H1 (cell line): ENCODE measurements around the gene PLEKHG1. TPM values are rescaled to one million over a fixed set of nuclear protein-coding genes. Genes with fewer than 3 reads are reported as not detected.

Experiments used
- CTCF ChIA-PET: fragments of 300-600 bp; sonication (Branson Sonifier 250); formaldehyde crosslinking; loops from one replicate; lab custom pipeline; 2021; ENCODE audit not compliant: partially characterized antibody; lab: Charles Lee
- POLR2A ChIA-PET: fragments of 300-600 bp; sonication (Branson Sonifier 250); formaldehyde crosslinking; loops from one replicate; lab custom pipeline; 2021; ENCODE audit warnings: inconsistent platforms; ENCODE audit not compliant: partially characterized antibody; lab: Charles Lee
- DNase-seq, 2 experiments: peaks; one replicate each; pipeline versions ENCODE4 v3.0.0 to v3.0.0-alpha.2; 2010 to 2022; ENCODE audit warnings: low spot score in 2 of 2, low read depth in 1 of 2, mixed read lengths in 1 of 2
- FAIRE-seq: peaks from 2 replicates; lab custom pipeline; 2011; peaks lifted over from hg19 to GRCh38; lab: Jason Lieb, UNC
- H2AFZ ChIP-seq: 2 replicates; pipeline ENCODE4 v1.8.1; 2012; ENCODE audit warnings: low read length, inconsistent platforms
- H2AK5ac ChIP-seq: 2 replicates; pipeline ENCODE4 v1.6.1; 2013; ENCODE audit warnings: low read depth, low read length
- H2BK120ac ChIP-seq: replicated peaks from 2 replicates; pipeline ENCODE3; 2013; ENCODE audit warnings: low read depth, low read length, inconsistent platforms
- H2BK12ac ChIP-seq: 2 replicates; pipeline ENCODE4 v1.6.1; 2013; ENCODE audit warnings: low read depth, low read length
- H2BK15ac ChIP-seq: 2 replicates; pipeline ENCODE4 v1.6.1; 2013; ENCODE audit warnings: low read length
- H2BK20ac ChIP-seq: 2 replicates; pipeline ENCODE4 v1.6.1; 2013; ENCODE audit warnings: low read length
- H2BK5ac ChIP-seq: 2 replicates; pipeline ENCODE4 v1.6.1; 2013; ENCODE audit warnings: low read depth, low read length
- H3K14ac ChIP-seq: 2 replicates; pipeline ENCODE4 v1.6.1; 2013; ENCODE audit warnings: inconsistent platforms; ENCODE audit not compliant: insufficient read length
- H3K18ac ChIP-seq: 2 replicates; pipeline ENCODE4 v1.6.1; 2013; ENCODE audit warnings: low read length; ENCODE audit errors: extremely low read depth
- H3K23ac ChIP-seq: 2 replicates; pipeline ENCODE4 v1.6.1; 2013; ENCODE audit warnings: inconsistent platforms; ENCODE audit not compliant: insufficient read length
- H3K23me2 ChIP-seq: 2 replicates; pipeline ENCODE4 v1.6.1; 2013; ENCODE audit warnings: low read depth, low read length
- H3K27ac ChIP-seq: 2 replicates; pipeline ENCODE4 v1.6.1; 2011; ENCODE audit warnings: low read depth, low read length, inconsistent platforms
- H3K27me3 ChIP-seq, 4 experiments: replicated peaks in 1 of 4; 1 replicate in 1 of 4; 2 replicates in 3 of 4; pipeline versions ENCODE4 v1.6.1 to v1.8.1; 2011 to 2013; ENCODE audit warnings: low read length in 3 of 4, mild to moderate bottlenecking in 3 of 4, inconsistent platforms in 2 of 4, mixed read lengths in 2 of 4, moderate library complexity in 1 of 4; ENCODE audit not compliant: control insufficient read depth in 3 of 4, insufficient read depth in 3 of 4; ENCODE audit errors: extremely low read depth in 1 of 4
- H3K36me3 ChIP-seq, 4 experiments: 2 replicates each; pipeline versions ENCODE4 v1.6.1 to v1.8.1; 2011 to 2013; ENCODE audit warnings: mild to moderate bottlenecking in 4 of 4, low read length in 3 of 4, moderate library complexity in 2 of 4, control low read depth in 1 of 4, inconsistent platforms in 1 of 4; ENCODE audit not compliant: insufficient read depth in 4 of 4, control insufficient read depth in 2 of 4
- H3K4ac ChIP-seq: replicated peaks from 2 replicates; pipeline ENCODE3; 2013; ENCODE audit warnings: low read length, low read depth, mixed read lengths, inconsistent platforms; ENCODE audit not compliant: insufficient read length
- H3K4me1 ChIP-seq, 4 experiments: replicated peaks in 1 of 4; 1 replicate in 1 of 4; 2 replicates in 3 of 4; pipeline versions ENCODE4 v1.6.1 to v1.8.1; 2011 to 2013; ENCODE audit warnings: low read length in 3 of 4, inconsistent platforms in 2 of 4, mixed read lengths in 1 of 4; ENCODE audit not compliant: insufficient read depth in 4 of 4, control insufficient read depth in 3 of 4
- H3K4me2 ChIP-seq, 2 experiments: 2 replicates each; pipeline versions ENCODE4 v1.6.1 to v1.8.1; 2011 to 2013; ENCODE audit warnings: low read depth in 2 of 2, low read length in 2 of 2, control low read depth in 1 of 2, inconsistent platforms in 1 of 2, mild to moderate bottlenecking in 1 of 2; ENCODE audit not compliant: insufficient read depth in 1 of 2
- H3K4me3 ChIP-seq, 4 experiments: fragments of 200-600, 300-600 bp in 1 of 4; sonication (generic), shearing (Covaris generic), sonication (Bioruptor Twin) in 1 of 4; 2 replicates each; pipeline versions ENCODE4 v1.5.1 to v1.8.1; 2011 to 2016; ENCODE audit warnings: low read length in 4 of 4, low read depth in 3 of 4, control low read depth in 2 of 4, inconsistent platforms in 2 of 4, mild to moderate bottlenecking in 2 of 4, mixed read lengths in 1 of 4, moderate library complexity in 1 of 4; ENCODE audit not compliant: insufficient read depth in 2 of 4; ENCODE audit errors: extremely low read depth in 1 of 4
- H3K56ac ChIP-seq: replicated peaks from 2 replicates; pipeline ENCODE3; 2013; ENCODE audit warnings: low read depth, mild to moderate bottlenecking, mixed read lengths, low read length, inconsistent platforms; ENCODE audit not compliant: insufficient read length
- H3K79me1 ChIP-seq: 2 replicates; pipeline ENCODE4 v1.6.1; 2013; ENCODE audit warnings: low read depth, low read length, control low read depth
- H3K79me2 ChIP-seq, 2 experiments: 2 replicates each; pipeline versions ENCODE4 v1.6.1 to v1.8.1; 2012 to 2013; ENCODE audit warnings: low read length in 2 of 2, mild to moderate bottlenecking in 2 of 2, inconsistent platforms in 1 of 2; ENCODE audit not compliant: insufficient read depth in 2 of 2, control insufficient read depth in 1 of 2
- H3K9ac ChIP-seq, 4 experiments: replicated peaks in 1 of 4; 1 replicate in 1 of 4; 2 replicates in 3 of 4; pipeline versions ENCODE4 v1.6.1 to v1.8.1; 2011 to 2013; ENCODE audit warnings: low read depth in 3 of 4, low read length in 3 of 4, control low read depth in 2 of 4, mild to moderate bottlenecking in 2 of 4, moderate library complexity in 2 of 4, inconsistent platforms in 1 of 4; ENCODE audit errors: extremely low read depth in 1 of 4
- H3K9me3 ChIP-seq, 2 experiments: 2 replicates each; pipeline versions ENCODE4 v1.6.1 to v1.8.1; 2012 to 2013; ENCODE audit warnings: mild to moderate bottlenecking in 2 of 2, moderate library complexity in 2 of 2, control low read depth in 1 of 2, inconsistent platforms in 1 of 2, low read depth in 1 of 2, low read length in 1 of 2, mixed read lengths in 1 of 2; ENCODE audit not compliant: insufficient read depth in 2 of 2
- H4K20me1 ChIP-seq, 2 experiments: replicated peaks in 1 of 2; 2 replicates each; pipeline versions ENCODE3 to v1.8.1; 2011 to 2013; ENCODE audit warnings: inconsistent platforms in 2 of 2, low read length in 2 of 2, mild to moderate bottlenecking in 1 of 2; ENCODE audit not compliant: insufficient read depth in 2 of 2, control insufficient read depth in 1 of 2
- H4K5ac ChIP-seq: 2 replicates; pipeline ENCODE4 v1.6.1; 2013; ENCODE audit warnings: low read length, low read depth, mixed read lengths, inconsistent platforms; ENCODE audit not compliant: insufficient read length
- H4K8ac ChIP-seq: 2 replicates; pipeline ENCODE4 v1.8.0; 2013; ENCODE audit warnings: mild to moderate bottlenecking, moderate library complexity, low read length, inconsistent platforms; ENCODE audit not compliant: insufficient read depth; ENCODE audit errors: extremely low read depth
- H4K91ac ChIP-seq: replicated peaks from 2 replicates; pipeline ENCODE3; 2013; ENCODE audit warnings: low read length, mixed read lengths, inconsistent platforms; ENCODE audit not compliant: insufficient read length
- ATF3 ChIP-seq: IDR thresholded peaks from 2 replicates; pipeline ENCODE4 v1.6.1; 2011; ENCODE audit warnings: low read depth, mild to moderate bottlenecking, low read length; ENCODE audit not compliant: insufficient read depth
- BCL11A ChIP-seq, 2 experiments: IDR thresholded peaks; one replicate each; pipeline ENCODE4 v1.6.1; 2011; ENCODE audit warnings: low read depth in 2 of 2, low read length in 2 of 2, mild to moderate bottlenecking in 2 of 2
- CBX5 ChIP-seq: fragments of 300-800, 300-1000 bp; sonication (generic); IDR thresholded peaks from 2 replicates; pipeline ENCODE4 v1.7.1; 2016; ENCODE audit warnings: antibody characterized with exemption, low read length, low read depth
- CBX8 ChIP-seq: fragments of 300-800, 300-1000 bp; sonication (generic); IDR thresholded peaks from 2 replicates; pipeline ENCODE4 v1.7.1; 2016; ENCODE audit warnings: low read depth, low read length, borderline replicate concordance
- CEBPB ChIP-seq: IDR thresholded peaks from 2 replicates; pipeline ENCODE4 v1.6.1; 2012; ENCODE audit warnings: low read depth, low read length
- CREB1 ChIP-seq: IDR thresholded peaks from 2 replicates; pipeline ENCODE4 v1.6.1; 2012; ENCODE audit warnings: inconsistent platforms
- GTF2F1 ChIP-seq: IDR thresholded peaks from 2 replicates; pipeline ENCODE4 v1.6.1; 2012; ENCODE audit warnings: low read depth, low read length, improper control_type of control experiment, borderline replicate concordance
- RNF2 ChIP-seq: fragments of 200-900, 300-1000 bp; sonication (generic); IDR thresholded peaks from 2 replicates; pipeline ENCODE4 v1.7.1; 2016; ENCODE audit warnings: borderline replicate concordance, low read depth, mild to moderate bottlenecking, antibody characterized with exemption, low read length; ENCODE audit not compliant: poor library complexity, severe bottlenecking; ENCODE audit errors: missing control alignments
- SP2 ChIP-seq: IDR thresholded peaks from 2 replicates; pipeline ENCODE4 v1.6.1; 2012; ENCODE audit warnings: mild to moderate bottlenecking, low read length, inconsistent platforms
- SRF ChIP-seq: IDR thresholded peaks from 2 replicates; pipeline ENCODE4 v1.6.1; 2011; ENCODE audit warnings: mild to moderate bottlenecking, low read depth, low read length, moderate library complexity
- TAF7 ChIP-seq: optimal IDR thresholded peaks from 2 replicates; pipeline ENCODE3; 2011; ENCODE audit warnings: low read depth, mild to moderate bottlenecking, inconsistent platforms, low read length, moderate library complexity, borderline replicate concordance
- TCF12 ChIP-seq: IDR thresholded peaks from 2 replicates; pipeline ENCODE4 v1.6.1; 2011; ENCODE audit warnings: low read depth, mild to moderate bottlenecking, low read length
- YY1 ChIP-seq: IDR thresholded peaks from 2 replicates; pipeline ENCODE4 v1.6.1; 2011; ENCODE audit warnings: low read depth, mild to moderate bottlenecking, low read length
- WGBS, 2 experiments: shearing (Covaris generic) in 1 of 2; methylation state at CpG; one replicate each; pipeline versions ENCODE4 v1.1.6 to v1.1.7; 2013 to 2015; ENCODE audit warnings: low lambda C conversion rate in 2 of 2, mixed read lengths in 2 of 2, inconsistent platforms in 1 of 2, low coverage in 1 of 2, missing lambda C conversion rate in 1 of 2; ENCODE audit not compliant: insufficient replicate concordance in 2 of 2, insufficient coverage in 1 of 2, insufficient read length in 1 of 2; ENCODE audit errors: extremely low coverage in 1 of 2, missing lambda C conversion rate in 1 of 2; 5-methylcytosine and 5-hydroxymethylcytosine counted together
- polyA plus RNA-seq, 7 experiments: library from polyadenylated mRNA; depleted of rRNA in 3 of 7; stranded (reverse) in 5 of 7; unstranded in 2 of 7; fragments of >200 nt in 5 of 7; fragments of 200-250 nt in 2 of 7; gene quantifications; 1 replicate in 5 of 7; 2 replicates in 1 of 7; 4 replicates in 1 of 7; pipeline versions ENCODE4 v1.2.1 to v1.2.3, GENCODE V29; 2011 to 2013; ENCODE audit warnings: missing spikeins in 2 of 7, mixed read lengths in 2 of 7
- total RNA-seq: library from RNA; stranded (reverse); fragmentation: NEBNext Ultra II Directional; extraction: Animal tissue kit (Norgen Biotek cat#: 25700); gene quantifications from 2 replicates; pipeline ENCODE4 v1.2.1, GENCODE V29; 2021

PLEKHG1 gene
- total and polyA plus RNA-seq, 2 of the 8 experiments (the other 6 are each of a cell fraction or from before 2014, with no cell fraction given): 0.94 to 2.2 TPM

GRCh38 chr6:150616586-150616985 is 16.9 kb downstream of the PLEKHG1 start:
- Histone ChIP-seq H3K4ac (no peak overlapping the region), H3K56ac (no peak overlapping the region), H3K9me3 (no peaks in the 10 kb centered on the region), H3K4me1 (peaks cover 0 to 3% (median 0%) of the 10 kb centered on the region in 4 experiments; a peak in 1 of 7 replicates), H3K79me2 (no peaks in the 10 kb centered on the region), H3K23ac (no peak overlapping the region), H4K91ac (no peak overlapping the region), H3K27me3 (no peaks in the 10 kb centered on the region), H3K79me1 (no peaks in the 10 kb centered on the region), H2AFZ (no peak overlapping the region), H2BK12ac (no peak overlapping the region), H3K14ac (no peak overlapping the region), H3K9ac (no peak overlapping the region), H3K4me2 (no peak overlapping the region), H3K23me2 (no peaks in the 10 kb centered on the region), H4K8ac (no peak overlapping the region), H2BK120ac (no peak overlapping the region), H2BK20ac (no peak overlapping the region), H3K27ac (no peak overlapping the region), H3K4me3 (no peak overlapping the region), H3K18ac (no peak overlapping the region), H4K20me1 (no peaks in the 10 kb centered on the region), H3K36me3 (no peaks in the 10 kb centered on the region), H2BK15ac (no peak overlapping the region), H2AK5ac (no peak overlapping the region), H2BK5ac (no peak overlapping the region), H4K5ac (no peak overlapping the region)
- WGBS, 2 experiments: 83% methylated on average over 2 of the region's 2 CpGs; no CpG with 5 or more reads in 1 of the 2 experiments
- DNase-seq (no peak), FAIRE-seq (no peak)
- CTCF ChIA-PET: no interaction called here
- POLR2A ChIA-PET: no interaction called here
- TF ChIP-seq SRF (no peak), TCF12 (no peak), CBX5 (no peak), TAF7 (no peak), GTF2F1 (no peak), CBX8 (no peak), BCL11A (IDR thresholded peaks at IDR 0.05; ENCODE audit: low read depth in 2 of 2, low read length in 2 of 2) (no peak), RNF2 (no peak), YY1 (no peak), CREB1 (no peak), SP2 (no peak), CEBPB (no peak), ATF3 (no peak)
